Inflammatory macrophage treated with lipopolysaccharide for 1 hour (primary cell): ENCODE data around the gene GAL3ST2.
"Not testable (repeated sequence)": the region's sequence is repeated elsewhere in the genome, so short reads cannot be mapped to it uniquely, and the experiment has no call there.

Experiments
- DNase-seq, 2 donors: peaks; one replicate each; pipeline ENCODE4 v3.0.0-alpha.2; 2020 to 2022

Gene GAL3ST2

GRCh38 chr2:241795021-241795999 is 18.7 kb downstream of the GAL3ST2 start:
- no peak for DNase-seq

GRCh38 chr2:241796209-241796608 is 19.6 kb downstream of the GAL3ST2 start:
- DNase-seq: no peak

GRCh38 chr2:241796610-241797138 is 20.1 kb downstream of the GAL3ST2 start:
- no peak for DNase-seq

GRCh38 chr2:241797441-241798080 is 20.9 kb downstream of the GAL3ST2 start:
- no peak for DNase-seq

- DNase-seq: no peak
Measured at GRCh38 chr2:241798081-241798630, 21.5 kb downstream of the GAL3ST2 start.

GRCh38 chr2:241798631-241799521 is 22.3 kb downstream of the GAL3ST2 start:
- no peak for DNase-seq

GRCh38 chr2:241799522-241800197 is 23.0 kb downstream of the GAL3ST2 start:
- no peak for DNase-seq

- not testable (repeated sequence) for DNase-seq
Measured at GRCh38 chr2:241800198-241800903, 23.7 kb downstream of the GAL3ST2 start.

GRCh38 chr2:241801611-241802420 is 25.2 kb downstream of the GAL3ST2 start:
- DNase-seq: no peak

- DNase-seq: no peak
Measured at GRCh38 chr2:241802421-241803318, 26.0 kb downstream of the GAL3ST2 start.

GRCh38 chr2:241803387-241804325 is 27.0 kb downstream of the GAL3ST2 start:
- DNase-seq: no peak

GRCh38 chr2:241804326-241805229 is 28.0 kb downstream of the GAL3ST2 start:
- no peak for DNase-seq

GRCh38 chr2:241806217-241806616 is 29.6 kb downstream of the GAL3ST2 start:
- not testable (repeated sequence) for DNase-seq

GRCh38 chr2:241808051-241808720 is 31.6 kb downstream of the GAL3ST2 start:
- no peak for DNase-seq

GRCh38 chr2:241808721-241809382 is 32.2 kb downstream of the GAL3ST2 start, which contains the start of gene NEU4:
Gene NEU4, plus strand, starts transcription at chr2:241809193. Its CDS starts 5,292 bp downstream, at chr2:241814485.
- DNase-seq: no peak
